NCI-H1694 treated with DMSO at 0.1 percent for 48 hours (cell line): Measurements from ENCODE around the gene CELSR1.
"Not testable (repeated sequence)": the region's sequence is repeated elsewhere in the genome, so short reads cannot be mapped to it uniquely, and the experiment has no call there.

Experiments
- DNase-seq: peaks from one replicate; lab custom pipeline; 2025; lab: John Stamatoyannopoulos, UW

Gene CELSR1

DNA sequence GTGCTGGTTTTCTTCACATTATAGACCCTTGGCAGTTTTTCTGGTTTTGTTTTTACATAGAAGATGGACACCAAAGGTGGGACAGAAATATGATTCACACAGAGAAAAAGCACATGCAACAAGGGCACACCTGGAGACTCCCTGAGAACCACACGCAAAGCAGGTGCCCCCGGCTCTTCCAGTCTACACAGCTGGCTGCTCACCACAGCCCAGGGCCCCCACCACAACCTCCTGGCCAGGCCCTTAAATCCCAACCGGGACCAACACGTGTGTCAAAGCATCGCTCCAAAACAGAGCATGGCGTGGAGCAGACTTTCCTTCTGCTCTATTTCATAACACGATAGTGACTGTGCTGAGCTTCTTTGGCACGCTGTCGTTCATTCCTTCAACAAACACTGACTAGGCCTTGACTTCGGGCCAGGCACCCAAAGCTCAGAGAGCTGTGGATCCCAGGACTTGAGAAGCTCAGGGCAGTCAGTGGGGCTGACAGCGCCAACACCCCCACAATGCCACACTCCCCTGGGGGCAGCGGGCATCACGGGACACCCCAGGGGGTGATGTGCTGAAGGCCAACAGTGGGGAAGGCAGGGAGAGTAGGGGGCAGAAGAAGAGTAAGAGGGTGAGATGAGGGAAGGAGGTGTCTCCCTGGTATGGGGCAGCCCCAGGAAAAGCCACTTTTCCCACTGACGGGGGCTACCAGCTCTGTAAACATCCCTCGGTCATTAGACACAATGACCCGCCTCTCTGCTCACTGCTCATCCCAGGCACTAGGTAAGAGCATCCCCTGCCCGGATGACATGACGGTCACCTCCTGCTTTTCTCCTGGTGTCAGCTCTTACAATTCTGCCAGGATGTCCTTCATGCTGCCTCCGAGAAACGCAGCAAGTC is 26.0 kb downstream of the CELSR1 start:
- no peak for DNase-seq

DNA sequence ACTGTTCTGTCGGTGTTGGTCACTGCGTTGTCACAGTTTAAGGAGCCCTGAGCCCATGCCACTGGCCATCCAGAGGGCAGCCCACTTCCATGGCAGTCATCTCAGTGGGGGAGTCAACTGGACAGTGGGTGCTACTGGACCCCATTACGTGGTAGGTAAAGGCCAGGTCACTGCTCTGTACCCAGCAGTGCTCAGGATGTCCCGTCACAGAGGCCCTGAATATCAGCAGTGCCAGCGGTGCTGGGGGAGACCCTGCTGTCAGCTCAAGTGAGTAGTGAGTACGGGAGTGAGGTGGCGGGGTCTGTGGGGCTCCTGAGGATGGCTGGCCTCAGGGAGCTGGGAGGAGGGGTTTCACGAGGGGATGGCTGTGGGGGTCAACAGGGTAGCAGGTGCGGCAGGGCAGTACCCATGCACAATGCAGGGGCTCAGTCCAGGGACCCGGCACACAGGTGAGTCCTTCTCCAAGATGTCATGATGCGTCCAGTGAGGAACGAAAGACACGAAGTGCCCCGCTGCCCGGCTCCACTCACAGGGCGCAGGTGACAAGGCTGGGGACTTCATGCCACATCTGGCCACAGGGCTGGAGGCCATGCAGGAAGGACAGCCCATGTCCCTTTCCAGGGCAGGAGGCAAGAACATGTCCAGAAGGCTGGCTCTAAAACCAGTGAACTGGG is 27.9 kb downstream of the CELSR1 start:
- DNase-seq, result no peak

DNA sequence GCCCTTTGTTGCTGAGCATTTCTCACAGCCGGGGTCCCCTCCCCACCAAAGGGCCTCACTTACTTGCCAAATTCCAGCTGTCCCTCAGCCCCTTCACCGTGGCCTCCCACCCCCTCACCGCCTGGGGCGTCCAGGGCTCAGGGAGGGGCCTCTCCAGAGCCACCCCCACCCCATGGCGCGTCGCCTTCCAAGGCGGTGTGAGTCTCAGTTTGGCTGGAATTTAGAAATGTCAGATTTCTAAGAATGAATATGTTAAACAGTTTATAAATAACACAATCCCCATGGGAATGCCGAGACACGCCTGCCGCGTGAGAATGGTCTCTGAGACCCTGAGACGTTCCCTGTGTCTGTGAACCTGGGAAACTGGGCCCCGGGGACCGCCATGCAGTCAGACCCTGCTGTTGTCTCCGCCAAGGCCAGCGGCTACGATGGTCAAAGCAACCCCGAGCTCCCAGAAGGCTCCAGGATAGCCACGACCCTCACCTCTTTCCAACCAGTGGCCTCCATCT is 28.9 kb downstream of the CELSR1 start:
- DNase-seq, result no peak

DNA sequence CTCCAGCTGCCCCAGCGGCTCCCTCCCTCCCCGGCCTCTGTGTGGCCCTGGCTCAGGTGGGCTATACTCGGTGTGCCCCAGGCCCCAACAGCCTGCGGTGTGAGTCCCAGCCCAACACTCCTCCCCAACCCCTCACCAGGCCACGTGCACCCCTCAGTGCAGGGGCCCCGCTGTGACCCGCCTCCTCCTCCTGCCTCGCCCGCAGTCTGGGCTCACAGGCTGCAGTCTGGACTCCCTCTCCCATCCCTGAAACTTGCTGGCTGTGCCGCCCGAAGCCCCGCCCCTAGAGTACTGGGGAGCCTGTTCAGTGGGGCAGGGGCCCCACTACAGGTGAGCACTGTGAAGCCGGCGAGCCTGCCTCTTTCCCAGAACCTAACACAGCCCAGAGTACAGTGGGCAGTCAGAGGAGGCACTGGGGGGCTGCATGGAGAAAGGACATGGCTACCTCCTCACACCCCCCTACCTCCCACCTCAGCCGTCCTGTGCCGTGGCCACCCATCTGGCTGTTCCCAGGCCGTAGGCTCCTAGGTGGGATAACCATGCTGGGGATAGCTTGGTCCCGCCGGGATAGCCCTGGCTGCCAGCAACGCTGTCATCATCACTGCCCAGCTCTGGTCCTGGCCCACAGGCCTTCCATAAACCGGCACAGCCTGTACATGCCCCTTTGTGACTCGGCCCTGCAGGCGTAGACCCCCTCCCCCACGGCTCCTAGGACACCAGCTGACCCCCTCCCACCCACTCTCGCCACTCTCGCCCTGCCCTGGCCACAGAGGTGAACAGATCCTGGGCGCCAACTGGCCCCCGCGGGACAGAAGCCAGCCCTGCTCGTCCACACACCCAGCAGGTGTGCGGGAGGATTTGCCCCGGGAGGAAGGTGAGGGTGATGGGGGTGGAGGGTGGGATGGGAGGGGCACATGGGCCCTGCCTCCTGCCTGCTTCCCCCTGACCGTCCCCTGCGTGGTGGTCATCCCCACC is 29.7 kb downstream of the CELSR1 start:
- no peak for DNase-seq

DNA sequence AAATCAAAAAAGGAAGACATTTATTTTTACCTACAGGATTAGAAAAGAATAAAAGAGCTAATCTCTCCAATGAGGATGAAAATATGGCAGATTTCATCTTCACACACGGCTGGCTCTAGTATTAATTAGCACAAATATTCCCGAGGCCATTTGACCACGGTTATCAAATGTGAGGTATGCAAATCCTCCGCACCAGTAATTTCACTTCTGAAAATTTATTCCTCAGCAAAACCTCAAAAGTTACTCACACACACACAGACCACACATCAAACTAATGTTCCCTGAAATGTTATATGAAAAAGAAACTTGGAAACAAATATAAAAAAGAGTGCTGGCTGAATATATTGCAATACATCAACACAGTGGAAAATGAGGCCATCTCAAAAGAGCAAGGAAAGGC is 32.8 kb downstream of the CELSR1 start:
- DNase-seq, result no peak

DNA sequence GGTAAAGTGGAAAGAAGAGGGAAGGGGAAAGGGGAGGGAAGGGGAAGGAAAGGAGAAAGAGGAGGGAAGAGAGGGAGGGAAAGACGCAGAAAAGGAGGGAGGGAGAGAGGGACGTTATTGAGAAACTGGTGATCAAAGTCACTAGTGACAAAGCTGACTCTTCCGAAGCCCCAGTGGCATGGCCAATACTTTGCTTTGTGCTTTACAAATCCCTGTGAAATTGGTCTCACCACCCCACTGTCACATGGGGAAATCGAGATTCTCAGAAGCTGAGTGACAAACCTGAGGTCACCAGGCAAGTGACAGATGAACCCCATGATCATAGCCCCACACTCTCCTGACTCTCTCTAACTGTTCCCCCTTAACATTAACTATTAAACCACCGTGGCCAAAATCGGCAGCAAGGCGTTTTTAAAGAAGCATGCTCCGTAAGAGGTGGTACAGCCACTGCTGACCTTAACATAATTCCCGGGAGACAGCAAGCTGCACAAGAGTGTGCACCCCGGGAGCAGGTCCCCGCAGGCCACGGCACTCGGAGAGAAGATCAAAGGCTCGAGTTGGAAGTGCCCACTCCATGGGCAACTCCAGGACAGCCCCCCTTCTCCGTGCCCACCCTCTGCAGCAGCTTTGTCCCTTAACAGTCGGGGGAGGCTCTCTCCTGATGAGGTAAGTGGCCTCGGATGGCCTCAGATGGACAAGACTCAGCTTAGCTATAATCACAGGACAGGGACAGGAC is 34.8 kb downstream of the CELSR1 start:
- no peak for DNase-seq

DNA sequence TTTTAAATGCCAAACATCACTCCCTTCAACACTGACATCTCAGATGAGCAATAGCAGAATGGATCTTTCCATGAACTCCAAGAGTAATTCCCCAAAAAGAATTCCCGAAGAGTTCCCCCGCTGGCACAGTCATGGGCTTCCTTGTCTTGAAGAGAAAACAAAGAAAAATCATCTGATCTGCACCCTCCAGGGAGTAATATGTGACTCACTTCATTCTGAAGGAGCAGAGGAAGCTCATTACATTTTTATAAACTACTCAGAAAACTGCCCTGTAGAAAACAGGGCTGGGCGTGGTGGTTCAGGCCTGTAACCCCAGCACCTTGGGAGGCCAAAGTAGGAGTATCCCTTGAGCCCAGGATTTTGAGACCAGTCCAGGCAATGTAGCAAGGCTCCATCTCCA is 35.7 kb downstream of the CELSR1 start:
- no peak for DNase-seq

DNA sequence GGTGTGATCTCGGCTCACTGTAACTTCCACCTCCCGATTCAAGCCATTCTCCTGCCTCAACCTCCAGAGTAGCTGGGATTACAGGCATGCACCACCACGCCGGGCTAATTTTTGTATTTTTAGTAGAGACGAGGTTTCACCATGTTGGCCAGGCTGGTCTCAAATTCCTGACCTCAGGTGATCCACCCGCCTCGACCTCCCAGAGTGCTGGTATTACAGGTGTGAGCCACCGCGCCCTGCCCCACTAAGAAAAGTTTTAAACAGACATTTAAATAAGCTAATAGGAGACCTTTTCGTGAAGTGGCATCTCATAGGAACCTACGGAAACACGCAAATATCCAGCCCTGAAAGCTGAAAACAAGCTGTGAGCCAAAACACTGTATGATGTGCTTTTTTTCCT is 36.2 kb downstream of the CELSR1 start:
- DNase-seq, result not testable (repeated sequence)

DNA sequence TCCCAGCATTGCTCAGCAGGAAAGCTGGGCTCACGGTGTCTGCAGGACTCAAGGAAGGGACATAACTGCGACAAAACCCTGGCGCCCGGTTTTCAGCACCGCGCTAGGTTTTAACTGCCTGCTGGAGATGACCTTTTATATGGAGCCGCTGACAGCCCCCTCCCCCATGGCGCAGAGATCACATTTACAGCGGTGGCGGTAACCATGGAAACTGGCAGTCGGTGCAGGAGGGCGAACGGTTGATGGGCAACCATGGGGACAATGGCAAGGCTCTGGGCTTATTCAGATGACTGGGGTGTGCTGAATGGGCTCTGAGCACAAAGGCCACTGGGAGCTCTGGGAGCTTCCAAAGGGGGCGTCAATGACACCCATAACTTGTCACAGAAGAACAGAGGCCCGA is 37.2 kb downstream of the CELSR1 start:
- no peak for DNase-seq

DNA sequence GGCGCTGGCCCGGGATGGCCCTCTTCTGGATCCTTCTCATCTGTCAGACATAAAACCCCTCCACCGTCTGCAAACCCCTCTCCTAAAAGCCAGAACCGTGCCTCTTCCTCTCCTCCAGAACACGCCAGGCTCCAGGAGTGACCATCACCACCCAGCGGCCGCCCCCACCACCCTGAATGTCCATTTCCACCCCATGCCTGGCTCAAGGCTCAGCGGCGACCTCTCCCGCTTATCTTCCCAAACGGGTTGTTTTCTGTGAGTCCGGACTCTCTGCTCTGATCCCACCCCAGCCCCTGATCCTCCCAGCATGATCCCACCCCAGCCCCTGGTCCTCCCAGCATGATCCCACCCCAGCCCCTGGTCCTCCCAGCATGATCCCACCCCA is 37.6 kb downstream of the CELSR1 start:
- DNase-seq, result no peak

DNA sequence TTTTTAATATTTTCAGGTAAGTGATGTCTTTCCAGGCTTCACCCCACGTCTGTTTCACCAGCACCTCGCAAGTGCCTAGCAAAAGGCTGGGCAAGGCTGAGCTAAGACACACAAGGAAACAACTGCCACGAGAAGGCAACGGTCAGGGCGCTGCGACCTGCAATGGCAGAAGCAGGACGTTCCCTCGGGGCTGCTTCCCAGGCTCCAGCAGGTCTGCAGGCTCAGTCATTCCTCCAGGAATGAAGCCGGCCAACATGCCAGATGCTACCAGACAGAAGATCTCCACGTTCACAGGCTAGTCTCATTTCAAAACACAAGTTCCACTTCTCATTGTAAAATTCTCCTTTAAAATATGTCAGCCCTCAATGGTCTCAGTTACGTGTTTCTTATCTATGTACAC is 45.5 kb downstream of the CELSR1 start:
- no peak for DNase-seq

DNA sequence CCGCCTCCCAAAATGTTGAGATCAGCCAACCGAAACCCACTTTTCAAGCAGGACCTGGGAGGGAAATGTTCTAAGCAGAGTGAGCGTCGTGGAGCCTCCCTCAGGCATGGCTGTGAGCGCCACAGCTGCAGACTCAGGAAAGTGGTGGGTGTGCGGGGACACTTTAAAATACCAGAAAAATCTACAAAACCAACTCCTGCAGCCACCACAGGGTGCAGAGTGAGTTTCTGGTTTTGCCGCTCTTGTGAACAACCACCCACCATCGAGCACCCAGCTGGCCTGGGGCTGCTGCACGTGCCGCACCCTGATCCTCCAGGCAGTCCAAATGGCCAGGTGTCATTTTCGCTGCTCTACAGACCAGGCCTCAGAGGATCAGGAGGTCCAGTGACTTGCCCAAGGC is 46.9 kb downstream of the CELSR1 start:
- DNase-seq, result no peak

DNA sequence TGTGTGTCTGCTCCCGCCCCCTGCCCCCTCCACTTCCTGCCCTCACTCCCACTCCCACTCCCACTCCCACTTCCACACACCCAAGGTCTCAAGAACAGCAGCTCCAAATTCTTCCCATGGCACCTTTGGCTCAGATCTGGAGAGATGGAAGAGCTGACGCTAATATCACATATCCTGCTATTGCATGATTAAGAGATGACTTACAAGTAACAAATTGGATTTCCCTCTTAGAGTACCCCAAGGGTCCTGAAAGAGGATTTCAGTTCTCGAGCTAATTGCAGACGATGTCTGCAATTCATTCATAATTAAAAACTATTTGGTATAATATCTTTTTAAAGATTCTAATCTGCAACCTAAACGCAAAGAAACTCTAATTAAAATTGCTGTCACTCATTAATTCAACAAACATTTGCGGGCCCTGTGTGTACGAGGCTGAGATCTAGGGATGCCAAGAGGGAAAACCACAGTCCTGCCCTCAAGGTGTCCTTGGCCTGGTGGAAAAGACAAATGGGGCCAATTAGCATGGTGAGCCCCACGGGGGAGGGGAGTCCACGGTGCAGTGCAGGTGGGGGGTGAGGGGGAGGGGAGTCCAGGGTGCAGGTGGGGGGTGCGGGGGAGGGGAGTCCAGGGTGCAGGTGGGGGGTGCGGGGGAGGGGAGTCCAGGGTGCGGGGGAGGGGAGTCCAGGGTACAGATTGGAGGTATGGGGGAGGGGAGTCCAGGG is 50.3 kb downstream of the CELSR1 start:
- no peak for DNase-seq

DNA sequence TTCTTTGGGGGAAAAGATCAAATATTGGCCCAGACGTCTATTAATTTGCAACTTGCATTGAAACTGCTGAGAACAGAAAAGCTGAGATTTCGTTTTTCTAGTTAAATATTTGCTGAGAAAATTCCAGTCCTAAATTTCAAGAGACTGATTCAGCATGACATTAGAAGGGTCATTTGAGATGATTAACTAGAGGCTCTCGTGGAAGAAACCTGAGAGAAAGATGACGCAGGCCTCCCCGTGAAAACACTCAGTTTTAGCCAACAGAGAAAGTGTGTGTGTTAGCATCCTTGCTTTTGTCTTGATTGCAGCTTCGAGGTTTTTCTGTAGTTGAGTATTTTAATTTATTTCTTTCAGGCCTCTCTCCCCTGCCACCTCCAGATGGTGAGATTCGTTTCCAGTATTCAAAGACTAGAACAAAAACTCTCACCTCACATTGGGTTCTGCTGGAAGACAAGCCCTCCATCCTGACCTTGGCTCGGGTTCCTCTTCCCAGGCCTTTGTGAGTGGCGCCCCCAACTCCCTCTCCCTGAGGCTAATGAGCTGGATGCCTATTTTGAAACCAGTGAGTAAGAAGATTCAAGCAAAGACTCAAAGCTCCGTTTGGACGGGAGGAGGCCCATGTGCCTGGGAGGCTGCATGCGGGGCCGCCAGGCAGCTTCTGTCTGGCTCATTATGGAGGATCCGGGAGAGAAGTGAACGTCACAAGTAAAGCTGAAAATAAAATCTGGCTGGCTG is 52.4 kb downstream of the CELSR1 start:
- DNase-seq, result no peak

DNA sequence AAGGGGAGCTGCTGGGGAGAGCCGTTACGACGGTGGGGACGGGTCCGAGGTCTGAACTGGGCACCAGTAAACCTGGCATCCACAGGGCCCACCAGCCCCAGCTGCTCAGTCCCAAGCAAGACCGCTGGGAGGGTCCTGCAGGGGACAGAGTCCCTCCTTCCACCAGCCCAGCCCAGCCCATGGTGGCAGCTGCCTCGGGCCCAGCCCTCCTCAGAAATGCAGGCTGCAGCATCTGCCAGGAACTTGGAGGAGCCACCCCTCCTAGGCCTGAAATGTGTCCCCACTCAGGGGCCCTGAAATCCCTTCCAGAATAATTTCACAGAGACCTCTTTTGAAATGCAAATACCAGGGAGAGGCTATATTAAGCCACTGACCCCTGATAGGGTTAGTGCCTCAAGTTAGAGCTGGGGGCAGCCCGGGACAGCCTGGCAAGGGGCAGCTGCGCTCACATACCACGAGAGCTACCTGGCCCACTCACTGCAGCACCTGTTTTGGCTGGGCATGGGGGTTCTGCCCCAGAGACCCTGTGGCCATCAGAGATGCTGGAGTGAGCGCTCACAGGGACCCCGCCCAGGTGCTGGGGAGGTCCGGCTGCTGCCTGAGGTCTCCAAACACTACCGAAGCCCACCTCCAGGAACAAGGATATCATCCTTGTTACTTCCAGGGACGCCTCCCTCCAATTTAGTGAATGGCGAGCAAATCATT is 53.1 kb downstream of the CELSR1 start:
- no peak for DNase-seq

DNA sequence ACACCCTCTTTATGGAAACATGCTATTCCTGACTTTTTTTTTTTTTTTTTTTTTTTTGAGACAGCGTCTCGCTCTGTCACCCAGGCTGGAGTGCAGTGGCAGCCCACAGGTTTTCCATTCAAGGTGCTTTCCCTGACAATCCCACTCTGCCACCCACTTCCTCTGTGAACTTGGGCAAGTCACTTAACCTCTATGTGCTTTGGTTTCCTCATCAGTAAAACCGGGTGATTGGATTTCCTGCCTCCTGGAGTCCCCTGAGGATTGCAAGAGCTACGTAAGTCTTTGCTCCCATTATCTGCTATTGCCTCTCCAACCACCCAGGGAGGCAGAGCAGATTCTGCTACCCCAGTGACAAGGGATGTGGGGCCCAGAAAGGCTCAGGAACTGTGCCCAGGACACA is 54.1 kb downstream of the CELSR1 start:
- no peak for DNase-seq

DNA sequence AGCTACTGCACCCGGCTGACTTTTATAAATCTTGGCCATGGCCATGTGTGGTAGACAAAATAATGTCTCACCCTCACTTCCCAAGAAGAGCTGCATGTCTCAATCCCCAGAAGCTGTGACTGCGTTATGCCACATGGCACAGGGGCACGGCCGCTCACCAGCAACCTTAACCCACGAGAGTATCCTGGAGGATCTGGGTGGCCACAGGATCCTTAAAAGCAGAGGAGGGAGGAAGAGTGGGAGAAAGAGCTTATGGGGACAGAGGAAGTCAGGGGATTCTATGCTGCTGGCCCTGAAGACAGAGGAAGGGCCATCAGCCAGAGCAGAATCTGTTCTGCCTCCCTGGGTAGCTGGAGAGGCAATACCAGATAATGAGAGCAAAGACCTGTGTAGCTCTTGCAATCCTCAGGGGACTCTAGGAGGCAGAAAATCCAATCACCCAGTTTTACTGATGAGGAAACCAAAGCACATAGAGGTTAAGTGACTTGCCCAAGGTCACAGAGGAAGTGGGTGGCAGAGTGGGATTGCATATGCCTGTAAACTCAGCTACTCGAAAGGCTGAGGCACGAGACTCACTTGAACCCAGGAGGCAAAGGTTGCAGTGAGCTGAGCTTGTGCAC is 55.3 kb downstream of the CELSR1 start:
- DNase-seq, result no peak

DNA sequence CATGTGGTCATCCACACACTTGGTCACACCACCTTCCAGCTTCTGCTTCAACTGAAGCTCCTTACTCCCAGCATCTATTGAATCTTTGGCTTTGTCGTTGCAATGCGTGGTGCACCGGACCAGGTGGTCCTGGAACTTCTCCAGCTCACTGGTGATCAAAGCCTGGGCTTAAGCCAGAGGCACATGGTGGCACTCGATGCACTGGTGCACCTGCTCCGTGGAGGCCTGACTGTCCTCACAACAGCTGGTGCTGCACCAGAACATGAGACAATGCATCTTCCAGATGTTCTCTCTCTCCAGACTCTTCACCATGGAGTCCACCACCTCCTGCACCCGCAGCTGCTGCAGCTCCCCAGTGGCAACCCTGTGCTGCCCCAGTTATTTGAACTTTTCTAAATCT is 56.0 kb downstream of the CELSR1 start:
- no peak for DNase-seq

DNA sequence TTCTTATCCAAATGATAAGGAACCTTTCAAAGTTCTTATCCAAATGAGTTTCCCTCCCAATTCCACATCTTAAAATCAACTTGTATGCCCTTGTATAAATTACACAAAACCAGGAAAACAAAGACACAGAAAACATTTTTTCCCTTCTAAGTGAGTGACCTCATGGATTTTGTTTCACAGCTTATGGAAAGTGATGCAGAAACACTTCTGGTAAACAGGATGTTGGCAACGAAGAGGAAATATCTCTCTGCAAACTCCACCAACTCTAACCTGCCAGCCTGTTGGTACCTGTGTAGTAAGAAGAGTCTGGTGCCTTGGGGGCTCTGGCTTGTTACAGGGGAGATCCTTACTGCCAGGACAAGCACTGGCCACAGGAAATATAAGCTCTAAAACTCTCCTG is 57.0 kb downstream of the CELSR1 start:
- no peak for DNase-seq
